Spleen (tissue), 11 donors: Measurements from ENCODE around the gene SMARCA4. TPM values are rescaled to one million over a fixed set of nuclear protein-coding genes. Genes with fewer than 3 reads are reported as not detected.
"Not testable (repeated sequence)": the region's sequence is repeated elsewhere in the genome, so short reads cannot be mapped to it uniquely, and the experiment has no call there.

Source experiments
- DNase-seq: peaks from one replicate; pipeline ENCODE4 v3.0.0-alpha.2; 2020
- H3K27ac ChIP-seq, 8 donors: fragments of 200-600 bp; sonication (generic) in 7 of 8; 1 replicate in 4 of 8; 2 replicates in 4 of 8; pipeline versions ENCODE4 v1.5.0 to v1.8.0; 2016 to 2021; ENCODE audit warnings: inconsistent platforms in 4 of 8, mild to moderate bottlenecking in 4 of 8, moderate library complexity in 1 of 8
- H3K27me3 ChIP-seq, 7 donors: fragments of 200-600 bp; sonication (generic) in 6 of 7; replicated peaks in 1 of 7; 1 replicate in 4 of 7; 2 replicates in 3 of 7; pipeline versions ENCODE4 v1.5.0 to v1.8.0; 2016 to 2021; ENCODE audit warnings: inconsistent platforms in 3 of 7, mild to moderate bottlenecking in 1 of 7
- H3K36me3 ChIP-seq, 6 donors: fragments of 200-600 bp; sonication (generic) in 5 of 6; 1 replicate in 4 of 6; 2 replicates in 2 of 6; pipeline versions ENCODE4 v1.5.0 to v1.8.0; 2016 to 2021; ENCODE audit warnings: inconsistent platforms in 2 of 6
- H3K4me1 ChIP-seq, 6 donors: fragments of 200-600 bp; sonication (generic) in 5 of 6; 1 replicate in 3 of 6; 2 replicates in 3 of 6; pipeline versions ENCODE4 v1.5.0 to v1.8.0; 2016 to 2021; ENCODE audit warnings: inconsistent platforms in 3 of 6
- H3K4me3 ChIP-seq, 8 donors: fragments of 200-600 bp; sonication (generic) in 7 of 8; 1 replicate in 4 of 8; 2 replicates in 4 of 8; pipeline versions ENCODE4 v1.5.0 to v1.8.0; 2016 to 2021; ENCODE audit warnings: inconsistent platforms in 4 of 8, mild to moderate bottlenecking in 4 of 8, moderate library complexity in 2 of 8
- H3K9me3 ChIP-seq, 8 donors: fragments of 200-600 bp; sonication (generic) in 7 of 8; 1 replicate in 4 of 8; 2 replicates in 4 of 8; pipeline versions ENCODE4 v1.5.0 to v1.8.0; 2016 to 2021; ENCODE audit warnings: inconsistent platforms in 4 of 8
- POLR2A ChIP-seq, 3 donors: fragments of 450-650 bp; IDR thresholded peaks; one replicate each; pipeline ENCODE4 v1.5.1; 2017; ENCODE audit warnings: antibody characterized with exemption in 3 of 3, mild to moderate bottlenecking in 1 of 3
- POLR2AphosphoS5 ChIP-seq, 3 donors: sonication (generic); formaldehyde crosslinking; IDR thresholded peaks; one replicate each; pipeline ENCODE4 v1.5.1; 2017; ENCODE audit warnings: antibody characterized with exemption in 3 of 3
- WGBS, 5 donors: extraction: QIAGEN DNeasy Blood & Tissue Kit in 3 of 5; methylation state at CpG; one replicate each; pipeline versions ENCODE4 v1.1.5 to v1.1.7; 2013 to 2018; 5-methylcytosine and 5-hydroxymethylcytosine counted together
- intact Hi-C: fragments of 100-400 bp; cut with DNase I; formaldehyde crosslinking; loops from one replicate; pipeline ENCODE4 v1.15.0; 2023; ENCODE audit warnings: low total_unique reads
- polyA plus RNA-seq, 3 donors: library from polyadenylated mRNA; stranded (reverse); fragments of 200-250 nt; gene quantifications; one replicate each; pipeline ENCODE4 v1.2.1, GENCODE V29; 2013
- total RNA-seq, 7 donors: library from RNA; depleted of rRNA in 3 of 7; stranded (reverse); fragments of >200 nt in 3 of 7; fragmentation: NEBNext Ultra II Directional in 4 of 7; extraction: Animal tissue kit (Norgen Biotek cat#: 25700) in 4 of 7; gene quantifications; one replicate each; pipeline versions ENCODE4 v1.1.0 to v1.2.1, GENCODE V29; 2016 to 2021
- TF ChIP-seq, protein P1 (sequence below), 11 experiments: fragments of 200-600 bp in 7 of 11; fragments of 450-650 bp in 4 of 11; sonication (generic) in 4 of 11; IDR thresholded peaks in 8 of 11; conservative IDR thresholded peaks in 3 of 11; 1 replicate in 7 of 11; 2 replicates in 4 of 11; pipeline versions ENCODE4 v1.4.0 to v1.8.0; 2016 to 2021; ENCODE audit warnings: antibody characterized with exemption in 11 of 11, inconsistent platforms in 4 of 11, mild to moderate bottlenecking in 1 of 11
- donor health status: healthy with polysubstance abuse.
- donor health status: DM: no; HTN: no; CAD: no; lungs with moderate emphysema.
- donor health status: DM: no; HTN: no; CAD: no.
- donor health status: Bipolar disorder and iron deficiency.
- donor health status: healthy.
- donor health status: DM: no; HTN: no; CAD: no.
- donor health status: DM: yes; HTN: yes; CAD: no.

SMARCA4 gene
- total and polyA plus RNA-seq, 10 donors = 41.6 to 95.6 (median 65.8) TPM

DNA sequence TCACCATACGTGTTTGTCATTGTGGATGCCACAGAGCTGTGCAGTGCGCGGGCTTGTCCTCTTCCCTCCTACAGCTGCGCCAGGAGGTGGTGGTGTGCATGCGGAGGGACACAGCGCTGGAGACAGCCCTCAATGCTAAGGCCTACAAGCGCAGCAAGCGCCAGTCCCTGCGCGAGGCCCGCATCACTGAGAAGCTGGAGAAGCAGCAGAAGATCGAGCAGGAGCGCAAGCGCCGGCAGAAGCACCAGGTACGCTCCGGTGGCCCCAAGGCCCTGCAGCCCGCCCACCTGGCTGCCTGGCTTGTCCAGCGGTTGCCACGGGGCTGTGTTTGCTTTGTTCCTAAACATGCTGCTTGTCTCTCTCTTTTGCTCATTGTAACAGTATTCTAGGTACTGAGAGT is 30.2 kb downstream of the SMARCA4 start:
- DNase-seq = no peak
- Histone ChIP-seq H3K9me3 (no peaks in the 10 kb centered on the region), H3K27ac (no peak overlapping the region), H3K27me3 (no peaks in the 10 kb centered on the region), H3K4me1 (no peaks in the 10 kb centered on the region), H3K36me3 (peaks cover 4 to 100% (median 85%) of the 10 kb centered on the region in 6 donors), H3K4me3 (no peak overlapping the region)
- intact Hi-C loops = no loop called here
- TF ChIP-seq POLR2AphosphoS5 (IDR thresholded peaks at IDR 0.05) = peak in 1 of 3 donors; percentile 37
- TF ChIP-seq POLR2A (IDR thresholded peaks at IDR 0.05) = no peak
- WGBS, 5 donors = 95 to 98% (median 97%) methylated on average over 20 of the region's 20 CpGs

DNA sequence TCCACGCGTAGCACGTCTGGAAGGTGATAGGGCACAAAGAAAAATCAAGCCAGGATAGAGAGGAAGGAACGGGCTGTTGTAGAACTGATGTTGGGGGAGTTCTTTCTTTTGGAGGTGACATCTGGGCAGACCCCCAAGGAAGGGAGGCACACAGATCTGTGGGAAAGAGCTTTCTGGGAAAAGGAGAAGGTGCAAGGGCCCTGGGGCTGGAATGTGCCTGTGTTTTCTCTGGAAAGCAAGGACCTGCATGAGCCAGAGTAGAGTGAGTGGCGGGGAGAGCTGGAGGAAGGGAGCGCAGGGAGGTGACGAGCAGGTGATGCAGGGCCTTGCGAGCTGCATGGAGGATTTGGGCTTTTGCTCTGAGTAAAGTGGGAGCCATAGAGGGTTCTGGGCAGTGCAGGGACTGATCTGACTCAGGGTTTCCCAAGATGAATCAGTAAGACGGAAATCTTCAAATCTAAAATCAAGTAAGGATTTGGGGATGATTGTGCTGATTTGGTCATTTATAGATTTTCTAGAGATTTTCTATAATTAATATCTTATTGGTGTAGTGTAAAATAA is 30.8 kb downstream of the SMARCA4 start:
- Histone ChIP-seq H3K27me3 (no peaks in the 10 kb centered on the region), H3K9me3 (no peaks in the 10 kb centered on the region), H3K36me3 (peaks cover 8 to 100% (median 85%) of the 10 kb centered on the region in 6 donors), H3K27ac (no peak overlapping the region), H3K4me3 (no peak overlapping the region), H3K4me1 (no peaks in the 10 kb centered on the region)
- intact Hi-C loops = no loop called here
- 89 to 95% (median 92%) methylated on average over 9 of the region's 9 CpGs for WGBS, 5 donors
- no peak for TF ChIP-seq POLR2A (IDR thresholded peaks at IDR 0.05)
- TF ChIP-seq, protein P1, sequence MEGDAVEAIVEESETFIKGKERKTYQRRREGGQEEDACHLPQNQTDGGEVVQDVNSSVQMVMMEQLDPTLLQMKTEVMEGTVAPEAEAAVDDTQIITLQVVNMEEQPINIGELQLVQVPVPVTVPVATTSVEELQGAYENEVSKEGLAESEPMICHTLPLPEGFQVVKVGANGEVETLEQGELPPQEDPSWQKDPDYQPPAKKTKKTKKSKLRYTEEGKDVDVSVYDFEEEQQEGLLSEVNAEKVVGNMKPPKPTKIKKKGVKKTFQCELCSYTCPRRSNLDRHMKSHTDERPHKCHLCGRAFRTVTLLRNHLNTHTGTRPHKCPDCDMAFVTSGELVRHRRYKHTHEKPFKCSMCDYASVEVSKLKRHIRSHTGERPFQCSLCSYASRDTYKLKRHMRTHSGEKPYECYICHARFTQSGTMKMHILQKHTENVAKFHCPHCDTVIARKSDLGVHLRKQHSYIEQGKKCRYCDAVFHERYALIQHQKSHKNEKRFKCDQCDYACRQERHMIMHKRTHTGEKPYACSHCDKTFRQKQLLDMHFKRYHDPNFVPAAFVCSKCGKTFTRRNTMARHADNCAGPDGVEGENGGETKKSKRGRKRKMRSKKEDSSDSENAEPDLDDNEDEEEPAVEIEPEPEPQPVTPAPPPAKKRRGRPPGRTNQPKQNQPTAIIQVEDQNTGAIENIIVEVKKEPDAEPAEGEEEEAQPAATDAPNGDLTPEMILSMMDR (IDR thresholded peaks at IDR 0.05 in 8 of 11, conservative IDR thresholded peaks at IDR 0.05 in 3 of 11) = no peak
- TF ChIP-seq POLR2AphosphoS5 (IDR thresholded peaks at IDR 0.05) = no peak
- DNase-seq = no peak

DNA sequence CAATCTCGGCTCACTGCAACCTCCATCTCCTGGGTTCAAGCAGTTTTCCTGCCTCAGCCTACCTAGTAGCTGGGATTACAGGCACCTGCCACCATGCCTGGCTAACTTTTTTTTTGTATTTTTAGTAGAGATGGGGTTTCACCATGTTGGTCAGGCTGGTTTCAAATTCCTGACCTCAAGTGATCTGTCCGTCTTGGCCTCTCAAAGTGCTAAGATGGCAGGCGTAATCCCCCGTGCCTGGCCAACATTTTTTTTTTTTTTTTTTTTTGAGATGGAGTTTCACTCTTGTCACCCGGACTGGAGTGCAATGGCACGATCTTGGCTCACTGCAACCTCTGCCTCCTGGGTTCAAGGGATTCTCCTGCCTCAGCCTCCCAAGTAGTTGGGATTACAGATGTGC is 31.3 kb downstream of the SMARCA4 start:
- peaks cover 8 to 100% (median 85%) of the 10 kb centered on the region in 6 donors for H3K36me3 ChIP-seq
- H3K4me1 ChIP-seq, H3K27ac ChIP-seq, DNase-seq, H3K9me3 ChIP-seq, intact Hi-C loops, H3K4me3 ChIP-seq, H3K27me3 ChIP-seq: not testable (repeated sequence)
- WGBS, 5 donors = 79 to 94% (median 82%) methylated on average over 6 of the region's 6 CpGs

DNA sequence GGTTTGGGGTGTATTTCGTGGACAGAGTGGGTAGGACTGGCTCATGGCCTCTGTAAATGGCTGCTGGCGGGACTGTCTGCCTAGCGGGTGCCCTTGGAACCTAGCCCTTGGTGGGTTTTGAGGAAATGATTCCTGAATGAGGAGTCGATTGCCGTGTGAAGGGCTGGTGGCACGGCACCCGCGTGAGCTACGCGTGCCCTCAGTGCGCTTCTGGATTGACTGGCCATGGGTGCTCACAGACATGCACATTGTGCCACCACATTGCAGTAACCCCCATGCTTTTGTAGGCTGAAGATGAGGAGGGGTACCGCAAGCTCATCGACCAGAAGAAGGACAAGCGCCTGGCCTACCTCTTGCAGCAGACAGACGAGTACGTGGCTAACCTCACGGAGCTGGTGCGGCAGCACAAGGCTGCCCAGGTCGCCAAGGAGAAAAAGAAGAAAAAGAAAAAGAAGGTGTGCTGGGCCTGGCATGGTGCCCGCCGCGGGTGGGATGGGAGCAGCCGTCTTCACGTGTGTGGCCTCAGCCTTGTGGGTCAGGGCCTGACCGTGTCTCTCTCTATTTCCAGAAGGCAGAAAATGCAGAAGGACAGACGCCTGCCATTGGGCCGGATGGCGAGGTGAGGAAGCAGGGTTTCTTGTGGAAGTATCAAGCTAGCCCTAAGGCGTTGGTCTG is 35.2 kb downstream of the SMARCA4 start:
- no peak for DNase-seq
- Histone ChIP-seq H3K36me3 (peaks cover 7 to 100% (median 75%) of the 10 kb centered on the region in 6 donors), H3K4me1 (no peaks in the 10 kb centered on the region), H3K9me3 (no peaks in the 10 kb centered on the region), H3K4me3 (no peak overlapping the region), H3K27ac (no peak overlapping the region), H3K27me3 (no peaks in the 10 kb centered on the region)
- TF ChIP-seq, protein P1 (IDR thresholded peaks at IDR 0.05 in 8 of 11, conservative IDR thresholded peaks at IDR 0.05 in 3 of 11) = no peak
- TF ChIP-seq POLR2AphosphoS5 (IDR thresholded peaks at IDR 0.05) (peak in 1 of 3 donors; percentile 22), POLR2A (IDR thresholded peaks at IDR 0.05) (no peak)
- intact Hi-C loops = no loop called here
- WGBS, 5 donors = 91 to 95% (median 93%) methylated on average over 29 of the region's 29 CpGs

DNA sequence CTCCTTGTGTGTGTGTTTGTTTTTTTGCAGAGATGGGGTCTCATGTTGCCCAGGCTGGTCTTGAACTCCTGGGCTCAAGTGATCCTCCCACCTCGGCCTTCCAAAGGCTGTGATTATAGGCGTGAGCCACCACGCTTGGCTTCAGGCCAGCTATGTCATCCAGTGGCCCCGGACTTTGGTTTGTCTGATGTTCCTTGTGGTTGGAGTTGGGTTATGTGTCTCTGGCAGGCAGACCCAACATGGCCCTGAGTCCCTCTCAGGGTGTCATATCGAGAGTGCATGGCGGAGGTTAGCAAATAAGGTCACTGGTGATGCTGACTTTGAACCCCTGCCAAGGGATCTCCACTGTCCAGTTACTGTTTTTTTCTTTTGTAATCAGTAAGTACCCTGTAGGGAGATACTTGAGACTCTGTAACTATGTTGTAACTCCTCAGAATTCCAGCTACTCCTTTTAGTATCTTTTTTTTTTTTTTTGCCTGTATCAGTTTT is 37.3 kb downstream of the SMARCA4 start:
- peaks cover 7 to 100% (median 73%) of the 10 kb centered on the region in 6 donors for H3K36me3 ChIP-seq
- no peak for TF ChIP-seq POLR2AphosphoS5 (IDR thresholded peaks at IDR 0.05)
- TF ChIP-seq POLR2A (IDR thresholded peaks at IDR 0.05) = no peak
- TF ChIP-seq, protein P1 (IDR thresholded peaks at IDR 0.05 in 8 of 11, conservative IDR thresholded peaks at IDR 0.05 in 3 of 11) = no peak
- 69 to 84% (median 80%) methylated on average over 6 of the region's 6 CpGs for WGBS, 5 donors
- DNase-seq = no peak
- H3K27me3 ChIP-seq = no peaks in the 10 kb centered on the region
- H3K9me3 ChIP-seq = no peaks in the 10 kb centered on the region
- intact Hi-C loops = no loop called here
- no peak overlapping the region for H3K27ac ChIP-seq
- H3K4me1 ChIP-seq = peaks cover 0 to 5% (median 2%) of the 10 kb centered on the region in 6 donors
- no peak overlapping the region for H3K4me3 ChIP-seq
